T-helper 17 cell (primary cell): Measurements from ENCODE around the gene NBPF4. TPM values are rescaled to one million over a fixed set of nuclear protein-coding genes. Genes with fewer than 3 reads are reported as not detected.
"Not testable (repeated sequence)": the region's sequence is repeated elsewhere in the genome, so short reads cannot be mapped to it uniquely, and the experiment has no call there.

Experiments
- ATAC-seq: fragments of 150-1000 bp; cut with Tn5 transposase; 2 replicates; pipeline ENCODE4 v1.10.0; 2021; ENCODE audit warnings: mild to moderate bottlenecking, moderate library complexity
- DNase-seq, 3 donors: peaks; one replicate each; pipeline versions ENCODE4 v3.0.0 to v3.0.0-alpha.2; 2020 to 2021
- H3K9me3 ChIP-seq: one replicate; pipeline ENCODE4 v1.7.0; 2013; ENCODE audit warnings: low read length, mild to moderate bottlenecking; ENCODE audit not compliant: control insufficient read depth, poor library complexity, severe bottlenecking
- H3K27ac Mint-ChIP-seq: one replicate; pipeline ENCODE4 v1.8.0; 2022; ENCODE audit warnings: mild to moderate bottlenecking, moderate library complexity, mixed read lengths
- H3K27me3 Mint-ChIP-seq: one replicate; pipeline ENCODE4 v1.8.0; 2022; ENCODE audit warnings: mixed read lengths
- H3K36me3 Mint-ChIP-seq: one replicate; pipeline ENCODE4 v1.8.0; 2022; ENCODE audit warnings: low read depth, mixed read lengths
- H3K4me1 Mint-ChIP-seq: one replicate; pipeline ENCODE4 v1.8.0; 2022; ENCODE audit warnings: mild to moderate bottlenecking, mixed read lengths
- H3K4me3 Mint-ChIP-seq: one replicate; pipeline ENCODE4 v1.8.0; 2022; ENCODE audit warnings: mild to moderate bottlenecking, moderate library complexity, mixed read lengths
- total RNA-seq, 4 donors: library from RNA in 2 of 4; stranded (reverse) in 2 of 4; gene quantifications; one replicate each; pipeline ENCODE4 v1.2.3 and lab custom pipeline; 2022 to 2026

The NBPF4 gene
- total RNA-seq, 2 donors from 2014 or later: not detected

- ATAC-seq, H3K36me3 Mint-ChIP-seq, H3K9me3 ChIP-seq, H3K4me1 Mint-ChIP-seq, DNase-seq, H3K27ac Mint-ChIP-seq, H3K4me3 Mint-ChIP-seq, H3K27me3 Mint-ChIP-seq: not testable (repeated sequence)
These were observed 17.0 kb downstream of the NBPF4 start for GRCh38 chr1:108226855-108227254.

- not testable (repeated sequence) for H3K27me3 Mint-ChIP-seq, H3K36me3 Mint-ChIP-seq, DNase-seq, ATAC-seq, H3K4me1 Mint-ChIP-seq, H3K4me3 Mint-ChIP-seq, H3K9me3 ChIP-seq, H3K27ac Mint-ChIP-seq
These were observed 20.6 kb downstream of the NBPF4 start for GRCh38 chr1:108223226-108223625.

DNA sequence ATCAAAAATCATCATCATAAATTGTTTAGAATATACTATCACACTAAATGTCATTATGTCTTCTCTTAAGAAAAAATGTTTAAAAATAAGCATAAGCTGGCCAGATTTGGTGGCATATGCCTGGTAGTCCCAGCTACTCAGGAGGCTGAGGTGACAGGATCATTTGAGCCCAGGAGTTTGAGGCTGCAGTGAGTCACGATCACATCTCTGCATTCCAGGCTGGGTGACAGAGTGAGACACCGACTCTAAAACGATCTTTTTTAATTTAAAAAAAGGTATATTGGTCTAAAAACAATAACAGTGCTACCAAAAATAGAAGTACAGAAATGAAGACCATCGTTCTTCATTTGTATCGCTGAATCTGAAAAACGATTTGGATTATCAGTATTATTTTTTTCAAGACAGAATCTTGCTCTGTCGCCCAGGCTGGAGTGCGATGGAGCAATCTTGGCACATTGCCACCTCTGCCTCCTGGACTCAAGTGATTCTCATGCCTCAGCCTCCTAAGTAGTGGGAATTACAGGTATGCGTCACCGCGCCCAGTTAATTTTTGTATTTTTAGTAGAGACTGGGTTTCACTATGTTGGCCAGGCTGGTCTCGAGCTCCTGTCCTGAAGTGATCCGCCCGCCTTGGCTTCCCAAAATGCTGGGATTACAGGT lies 26.2 kb downstream of the NBPF4 start:
- H3K36me3 Mint-ChIP-seq, DNase-seq, H3K4me3 Mint-ChIP-seq, H3K9me3 ChIP-seq, ATAC-seq, H3K4me1 Mint-ChIP-seq, H3K27ac Mint-ChIP-seq: not testable (repeated sequence)
- peaks cover 14% of the 10 kb centered on the region for H3K27me3 Mint-ChIP-seq

DNA sequence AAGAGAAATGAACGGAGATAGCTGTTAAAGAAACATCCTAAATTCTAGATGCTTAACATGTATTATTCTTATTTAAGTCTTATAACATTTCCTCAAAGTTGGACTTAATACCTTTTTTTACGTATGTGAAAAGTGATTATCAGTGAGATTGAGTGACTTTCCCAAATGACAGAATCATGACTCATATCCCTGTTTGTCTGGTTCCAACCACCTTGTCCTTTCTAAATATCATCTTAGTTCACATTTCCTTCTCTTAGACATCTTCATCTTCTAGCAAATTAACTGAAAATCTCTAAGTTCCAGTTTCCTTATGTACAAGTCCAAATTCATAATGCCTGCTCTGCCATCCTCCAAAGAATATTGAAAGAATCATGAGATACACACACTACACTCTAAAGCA lies 26.9 kb downstream of the NBPF4 start:
- H3K9me3 ChIP-seq, H3K27ac Mint-ChIP-seq, H3K4me3 Mint-ChIP-seq, H3K36me3 Mint-ChIP-seq, ATAC-seq, H3K4me1 Mint-ChIP-seq, DNase-seq: not testable (repeated sequence)
- H3K27me3 Mint-ChIP-seq: peaks cover 21% of the 10 kb centered on the region

DNA sequence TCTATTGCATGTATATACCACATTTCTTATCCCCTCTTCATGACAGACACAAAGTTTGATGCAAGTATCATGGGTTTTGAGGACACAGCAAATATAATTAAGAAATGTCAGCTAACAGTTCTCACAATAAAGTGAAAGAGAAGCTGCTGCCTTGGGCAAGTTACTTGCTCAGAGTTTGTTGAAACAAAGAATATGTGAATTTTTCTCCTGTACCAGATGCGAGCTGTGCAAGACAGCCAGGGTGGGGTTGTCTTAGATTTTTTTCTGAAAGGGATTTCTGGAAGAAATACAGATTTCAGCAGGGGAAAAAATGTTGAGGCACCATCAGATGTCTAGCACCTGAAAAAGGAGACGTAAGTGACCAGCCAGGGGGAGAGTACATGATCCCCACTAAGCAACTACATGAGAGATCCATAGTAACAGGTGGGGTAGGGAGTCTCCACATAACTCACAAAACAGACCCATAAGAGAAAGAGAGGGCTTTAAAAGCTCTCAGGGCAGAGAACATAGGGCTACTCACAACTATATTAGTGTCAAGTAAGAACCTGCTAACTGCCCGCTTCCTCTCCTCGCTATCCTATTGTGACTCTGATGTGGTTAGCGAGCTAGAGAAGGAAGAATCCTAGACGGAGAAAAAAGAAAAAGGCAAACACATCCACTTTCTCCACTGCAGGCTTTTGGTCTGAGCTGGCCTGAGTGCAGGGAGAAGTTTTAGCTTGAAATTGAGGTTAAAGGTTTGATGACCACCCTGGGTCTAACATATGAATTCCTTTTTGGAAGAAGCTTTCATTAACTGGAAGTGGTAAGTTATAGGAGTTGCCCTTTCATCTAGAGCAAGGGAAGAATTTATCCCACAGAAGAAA lies 27.6 kb downstream of the NBPF4 start:
- not testable (repeated sequence) for H3K9me3 ChIP-seq, H3K4me1 Mint-ChIP-seq, H3K4me3 Mint-ChIP-seq, ATAC-seq, H3K36me3 Mint-ChIP-seq, DNase-seq, H3K27ac Mint-ChIP-seq
- peaks cover 25% of the 10 kb centered on the region for H3K27me3 Mint-ChIP-seq

- peak; percentile 87 for ATAC-seq
- peaks cover 25% of the 10 kb centered on the region for H3K27me3 Mint-ChIP-seq
- not testable (repeated sequence) for DNase-seq, H3K9me3 ChIP-seq, H3K4me3 Mint-ChIP-seq, H3K27ac Mint-ChIP-seq, H3K4me1 Mint-ChIP-seq, H3K36me3 Mint-ChIP-seq
These were observed 29.0 kb downstream of the NBPF4 start for GRCh38 chr1:108214641-108215465.

DNA sequence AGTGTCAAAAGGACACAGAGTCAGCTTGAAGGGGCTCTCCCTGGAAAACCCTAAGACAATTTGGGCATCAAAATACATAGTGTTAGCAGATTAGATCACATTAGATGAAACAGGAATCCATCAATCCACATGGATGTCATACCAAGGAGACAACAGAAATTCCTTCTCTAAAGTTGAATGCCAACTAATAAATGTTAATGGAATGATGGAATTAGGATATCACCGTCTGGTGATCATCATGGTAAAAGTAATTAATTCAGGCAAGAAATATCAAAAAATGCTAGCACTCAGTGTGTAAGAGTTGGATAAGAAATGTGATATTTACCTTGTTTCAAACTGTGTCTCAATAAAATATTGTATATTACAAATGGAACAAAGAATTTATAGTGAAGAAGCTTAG lies 32.9 kb downstream of the NBPF4 start:
- Mint-ChIP-seq H3K4me3 (no peak overlapping the region), H3K36me3 (peaks cover 5% of the 10 kb centered on the region), H3K27me3 (peaks cover 40% of the 10 kb centered on the region), H3K4me1 (peaks cover 13% of the 10 kb centered on the region), H3K27ac (no peak overlapping the region)
- no peaks in the 10 kb centered on the region for H3K9me3 ChIP-seq
- ATAC-seq (no peak), DNase-seq (no peak)

GRCh38 chr1:108209456-108210108 lies 34.3 kb downstream of the NBPF4 start:
- Mint-ChIP-seq H3K4me3 (no peak overlapping the region), H3K4me1 (peaks cover 15% of the 10 kb centered on the region), H3K36me3 (peaks cover 7% of the 10 kb centered on the region), H3K27ac (peak overlapping the region; percentile 14), H3K27me3 (peaks cover 38% of the 10 kb centered on the region)
- DNase-seq (peak in 1 of 3 donors; percentile 9), ATAC-seq (peak; percentile 84)
- no peaks in the 10 kb centered on the region for H3K9me3 ChIP-seq

- Mint-ChIP-seq H3K27me3 (peaks cover 38% of the 10 kb centered on the region), H3K36me3 (peaks cover 7% of the 10 kb centered on the region), H3K27ac (peak overlapping the region; percentile 14), H3K4me3 (no peak overlapping the region), H3K4me1 (peaks cover 15% of the 10 kb centered on the region)
- ATAC-seq (no peak), DNase-seq (no peak)
- no peaks in the 10 kb centered on the region for H3K9me3 ChIP-seq
These were observed 35.0 kb downstream of the NBPF4 start for GRCh38 chr1:108208724-108209446.

- Mint-ChIP-seq H3K27me3 (peaks cover 17% of the 10 kb centered on the region), H3K4me1 (peaks cover 24% of the 10 kb centered on the region)
- not testable (repeated sequence) for DNase-seq, ATAC-seq, H3K27ac Mint-ChIP-seq, H3K36me3 Mint-ChIP-seq, H3K9me3 ChIP-seq, H3K4me3 Mint-ChIP-seq
These were observed 40.3 kb downstream of the NBPF4 start for GRCh38 chr1:108203582-108203981.

GRCh38 chr1:108201687-108202086 lies 42.2 kb downstream of the NBPF4 start:
- Mint-ChIP-seq H3K4me3 (peak overlapping the region; percentile 92), H3K4me1 (peaks cover 33% of the 10 kb centered on the region), H3K27me3 (no peaks in the 10 kb centered on the region), H3K27ac (peak overlapping the region; percentile 71), H3K36me3 (peaks cover 2% of the 10 kb centered on the region)
- no peaks in the 10 kb centered on the region for H3K9me3 ChIP-seq
- DNase-seq: no peak
- no peak for ATAC-seq

GRCh38 chr1:108200687-108201051 lies 43.2 kb downstream of the NBPF4 start:
- no peaks in the 10 kb centered on the region for H3K27me3 Mint-ChIP-seq
- peak overlapping the region; percentile 92 for H3K4me3 Mint-ChIP-seq
- H3K36me3 Mint-ChIP-seq: peaks cover 2% of the 10 kb centered on the region
- DNase-seq: peak in 2 of 3 donors; percentile 19 to 20
- H3K27ac Mint-ChIP-seq: peak overlapping the region; percentile 71
- H3K4me1 Mint-ChIP-seq: peaks cover 33% of the 10 kb centered on the region
- ATAC-seq: peak; percentile 67
- H3K9me3 ChIP-seq: no peaks in the 10 kb centered on the region
